Central memory CD4-positive, alpha-beta T cell (primary cell): ENCODE data around the gene SETBP1.
"Not testable (repeated sequence)": the region's sequence is repeated elsewhere in the genome, so short reads cannot be mapped to it uniquely, and the experiment has no call there.

Experiments
- DNase-seq: peaks from one replicate; pipeline ENCODE4 v3.0.0; 2022

Gene SETBP1

DNA sequence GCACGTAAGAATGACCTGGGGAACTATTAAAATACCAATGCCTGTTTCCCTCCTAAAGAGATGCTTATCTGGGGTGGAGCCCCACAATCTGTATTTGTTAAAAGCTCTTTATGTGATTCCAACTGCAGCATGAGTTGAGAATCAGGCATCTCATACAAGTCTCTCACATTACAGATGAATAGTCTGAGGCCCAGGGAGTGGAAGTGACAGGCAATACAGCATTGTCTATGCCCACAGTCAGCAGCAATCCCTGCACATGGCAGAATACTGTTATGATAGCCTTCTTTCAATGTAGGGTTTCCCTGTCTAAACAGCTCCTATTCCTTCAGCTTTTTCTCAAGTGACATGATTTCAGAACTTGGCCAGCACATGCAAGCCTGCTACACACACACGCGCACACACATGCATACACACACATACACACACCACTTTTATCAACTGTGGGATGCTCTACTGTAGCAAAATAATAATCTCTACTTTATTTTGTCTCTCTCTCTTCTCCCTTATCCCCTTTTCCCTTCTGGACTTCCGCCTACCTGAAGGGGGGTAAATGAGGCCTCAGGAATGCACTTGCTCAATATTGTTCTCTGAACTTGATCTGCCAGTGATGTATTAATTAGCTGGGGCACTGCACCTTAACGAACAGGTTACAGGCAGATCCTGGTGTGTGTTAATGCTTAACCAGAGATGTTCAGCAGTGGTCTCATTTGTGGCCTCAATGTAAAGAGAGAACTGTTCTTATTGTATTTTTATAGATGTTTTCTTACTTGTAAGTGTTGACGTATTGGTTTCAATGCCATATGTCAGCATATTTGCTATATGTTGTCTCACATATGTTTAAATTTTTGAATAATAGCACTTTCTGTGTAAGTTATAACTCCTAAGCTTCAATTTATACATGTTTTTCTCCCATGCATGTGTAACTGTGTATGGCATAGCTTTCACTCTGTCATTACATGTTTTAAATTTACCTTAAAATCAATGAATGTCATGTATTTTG lies 116.0 kb downstream of the SETBP1 start:
- no peak for DNase-seq

DNA sequence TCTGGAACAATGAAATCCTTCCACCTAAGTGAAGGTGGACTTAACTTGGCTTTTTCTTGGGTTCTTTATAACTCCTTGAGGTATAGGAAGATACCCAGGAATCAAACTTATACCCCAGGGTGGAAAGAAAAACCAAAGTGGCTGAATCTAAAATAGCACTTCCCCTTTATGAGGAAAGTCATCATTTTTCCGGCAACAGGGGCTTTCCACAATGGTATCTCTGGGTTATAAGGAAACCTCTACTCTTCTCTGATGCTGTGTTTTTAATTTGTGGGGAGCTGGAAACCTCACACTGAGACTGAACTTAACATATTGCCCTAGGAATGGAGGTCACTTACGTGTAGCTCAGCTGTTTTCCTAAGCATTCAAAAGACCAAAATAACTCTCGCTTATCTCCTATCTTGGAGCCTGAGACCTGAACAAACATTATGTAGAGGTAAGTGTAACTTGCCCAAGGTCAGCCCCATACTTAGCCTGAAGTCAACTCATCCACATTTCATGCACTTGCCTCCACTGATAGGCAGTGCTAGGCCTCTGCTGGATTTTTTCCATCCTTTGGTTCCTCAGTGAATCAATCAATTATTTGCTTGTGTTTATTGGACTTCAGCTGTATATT lies 117.9 kb downstream of the SETBP1 start:
- DNase-seq: no peak

DNA sequence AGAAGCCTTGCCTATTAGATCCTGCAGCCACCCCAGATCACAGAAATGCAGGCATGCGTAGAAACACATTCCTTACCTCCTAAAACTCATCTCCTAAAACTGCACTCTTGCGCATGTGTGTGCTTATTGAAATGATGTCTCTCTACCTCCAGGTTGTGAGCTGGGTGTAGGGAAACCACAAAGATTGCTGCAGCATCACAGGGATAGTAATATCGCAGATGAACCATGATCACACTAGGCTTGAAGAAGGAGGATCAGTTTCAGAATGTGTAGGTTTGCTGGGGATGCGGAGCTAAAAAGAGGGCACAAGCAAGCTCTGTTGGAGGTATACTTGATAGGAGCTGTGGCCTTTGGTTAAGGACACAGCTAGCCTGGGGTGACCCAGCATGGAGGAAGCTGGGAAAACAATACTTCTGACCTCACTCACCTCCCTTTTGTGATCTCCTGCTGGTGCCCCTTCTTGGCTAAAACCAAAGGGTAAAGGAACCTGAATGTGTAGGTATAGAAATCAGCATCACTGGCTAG lies 118.8 kb downstream of the SETBP1 start:
- DNase-seq: no peak

DNA sequence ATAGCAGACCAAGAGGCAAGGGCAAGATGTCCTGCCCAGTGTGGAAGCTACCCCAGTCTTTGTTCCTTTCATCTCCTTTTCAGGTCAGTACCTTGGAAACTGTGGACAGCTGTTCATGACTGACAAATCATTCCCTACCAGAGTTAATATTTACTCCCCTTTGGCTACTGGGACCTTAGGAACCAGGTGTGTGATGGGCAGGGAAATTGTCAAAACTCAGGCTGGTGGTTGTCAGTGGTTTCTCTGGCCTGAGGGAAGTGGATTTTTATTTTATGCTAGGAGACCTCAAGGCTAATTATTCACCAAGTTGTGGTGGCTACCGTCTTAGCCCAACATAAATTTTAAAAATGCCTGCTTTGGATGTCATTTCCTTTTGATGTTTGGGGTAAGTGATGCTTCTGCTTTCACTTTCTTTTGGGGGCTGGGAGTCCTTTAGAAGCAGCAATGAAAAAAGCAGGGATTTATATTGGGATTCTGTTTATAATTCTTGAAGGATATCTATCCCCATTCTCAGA lies 119.3 kb downstream of the SETBP1 start:
- no peak for DNase-seq

DNA sequence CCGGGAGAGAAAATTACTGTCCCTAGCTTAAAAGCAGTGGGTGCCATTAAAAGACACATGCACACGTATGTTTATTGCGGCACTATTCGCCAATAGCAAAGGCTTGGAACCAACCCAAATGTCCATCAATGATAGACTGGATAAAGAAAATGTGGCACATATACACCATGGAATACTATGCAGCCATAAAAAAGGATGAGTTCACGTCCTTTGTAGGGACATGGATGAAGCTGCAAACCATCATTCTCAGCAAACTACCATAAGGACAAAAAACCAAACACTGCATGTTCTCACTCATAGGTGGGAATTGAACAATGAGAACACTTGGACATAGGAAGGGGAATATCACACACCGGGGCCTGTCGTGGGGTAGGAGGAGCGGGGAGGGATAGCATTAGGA lies 120.1 kb downstream of the SETBP1 start:
- DNase-seq: not testable (repeated sequence)

DNA sequence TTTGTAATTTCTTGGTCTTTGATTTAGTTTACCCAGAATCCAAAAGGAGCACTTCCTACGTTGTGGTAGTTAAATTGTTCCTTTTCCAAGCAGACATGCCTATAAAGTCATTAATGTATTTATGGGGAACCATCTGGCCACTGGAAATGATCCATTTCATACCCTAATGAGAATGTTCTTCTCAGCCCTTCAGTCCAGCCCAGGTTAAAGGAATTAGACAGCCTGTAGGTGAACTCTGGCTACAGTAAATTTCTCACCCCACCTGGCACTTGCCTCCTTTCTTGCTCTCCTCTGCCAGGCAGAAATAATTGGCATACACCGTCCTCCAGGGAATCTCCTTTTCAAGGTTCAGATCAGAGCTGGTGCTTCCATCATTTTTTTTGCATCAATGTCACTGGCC lies 121.1 kb downstream of the SETBP1 start:
- no peak for DNase-seq

DNA sequence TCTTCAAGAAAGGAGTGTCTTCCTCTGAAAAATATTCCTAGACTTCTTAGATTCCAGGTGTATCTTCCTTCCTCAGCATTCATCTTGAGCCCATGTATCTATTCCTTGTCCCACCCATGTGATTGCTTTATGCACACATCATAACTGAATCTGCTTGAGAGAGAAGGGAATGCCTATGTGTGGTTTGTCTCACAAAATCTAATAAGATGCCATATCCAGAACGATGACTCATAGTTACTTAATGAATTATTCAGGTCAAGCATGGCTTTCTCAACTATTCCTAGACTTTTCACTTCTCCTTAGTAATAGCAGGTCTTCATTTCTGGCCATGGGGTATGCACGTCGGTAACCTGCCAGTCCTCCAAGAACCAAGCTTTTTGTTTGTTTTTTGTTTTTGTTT lies 121.8 kb downstream of the SETBP1 start:
- no peak for DNase-seq

DNA sequence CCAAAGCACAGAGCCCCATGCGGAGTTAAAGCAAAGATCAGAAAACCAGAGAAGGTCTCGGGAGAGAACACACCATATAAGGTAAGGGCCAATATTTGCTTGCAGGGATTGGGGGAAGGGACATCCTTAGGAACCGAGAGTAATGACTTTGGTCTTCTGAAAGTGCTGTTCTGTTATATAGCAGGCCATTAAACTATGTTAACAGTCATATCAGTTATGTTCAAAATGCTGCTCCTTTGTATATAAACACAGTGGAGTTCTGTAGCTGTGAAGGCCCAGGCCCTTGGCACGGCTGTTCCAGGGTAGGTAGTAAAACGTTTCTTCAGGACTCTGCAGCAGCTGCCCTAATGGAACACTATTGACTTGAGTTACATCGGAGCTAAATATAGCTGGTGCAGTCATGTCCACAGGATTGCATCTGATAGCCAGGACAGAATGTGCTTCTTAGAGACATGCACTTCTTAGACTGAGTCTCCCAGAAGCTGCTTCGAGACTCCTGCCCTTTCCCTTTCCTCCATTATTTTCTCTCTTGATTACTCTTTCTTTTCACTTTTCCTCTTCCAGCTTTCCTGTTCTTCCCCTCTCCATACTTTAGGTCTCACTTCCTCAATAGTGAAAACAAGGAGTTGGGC lies 122.4 kb downstream of the SETBP1 start:
- DNase-seq: no peak

DNA sequence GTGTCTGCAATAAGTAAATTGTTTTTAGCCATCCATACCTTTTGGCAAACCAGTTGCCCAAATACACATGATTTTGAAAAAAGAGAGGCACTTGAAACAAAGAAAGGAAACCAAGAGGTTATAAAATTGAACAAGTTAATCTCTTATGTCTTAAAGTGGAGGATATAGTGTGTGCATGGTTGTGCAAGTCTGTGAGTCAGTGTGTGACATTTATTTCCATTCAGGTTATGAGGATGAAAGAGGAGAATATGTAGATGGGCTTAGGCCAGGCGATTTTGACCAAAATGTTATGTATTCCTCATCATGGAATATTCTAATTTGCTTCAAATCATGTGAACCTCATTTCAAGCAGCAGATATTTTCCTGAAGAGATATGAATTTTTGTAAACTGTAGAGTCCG lies 123.3 kb downstream of the SETBP1 start:
- DNase-seq: no peak

DNA sequence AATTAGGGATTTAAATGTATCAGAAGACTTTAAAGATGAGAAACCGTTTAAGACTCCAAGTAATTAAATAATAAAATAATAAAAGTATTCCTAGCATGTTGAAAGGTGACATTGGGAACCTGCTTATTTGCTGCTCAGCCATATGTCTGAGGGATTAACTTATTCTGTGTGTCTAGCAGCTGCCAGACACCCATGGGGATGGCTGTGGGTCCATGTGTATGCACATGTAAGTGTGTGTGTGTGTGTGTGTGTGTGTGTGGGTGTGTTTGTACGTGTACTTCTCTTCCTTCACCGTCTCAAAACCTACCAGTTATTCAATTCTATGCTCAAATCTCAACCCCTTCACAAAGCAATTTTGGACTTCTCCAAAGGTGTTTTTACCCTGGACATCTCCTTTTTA lies 124.5 kb downstream of the SETBP1 start:
- DNase-seq: no peak

DNA sequence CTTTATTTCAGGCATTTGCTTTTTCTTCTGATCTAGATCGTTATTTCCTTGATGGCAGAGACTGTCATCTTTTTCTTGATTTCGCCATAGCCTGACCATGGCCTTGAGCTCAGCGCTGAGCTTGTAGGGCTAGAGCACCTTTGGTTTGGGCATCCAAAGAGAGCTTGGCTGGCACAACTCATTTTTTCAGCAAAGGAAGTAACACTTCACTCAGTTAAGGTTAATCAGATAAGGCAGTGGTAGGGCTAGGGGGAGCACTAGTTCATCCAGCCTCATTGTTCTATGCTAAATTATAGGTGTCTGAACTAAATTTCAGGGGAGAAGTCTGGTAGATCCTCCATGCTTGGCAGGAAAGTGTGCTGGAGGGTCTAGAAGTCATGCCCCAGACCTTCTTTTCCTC lies 125.0 kb downstream of the SETBP1 start:
- no peak for DNase-seq

DNA sequence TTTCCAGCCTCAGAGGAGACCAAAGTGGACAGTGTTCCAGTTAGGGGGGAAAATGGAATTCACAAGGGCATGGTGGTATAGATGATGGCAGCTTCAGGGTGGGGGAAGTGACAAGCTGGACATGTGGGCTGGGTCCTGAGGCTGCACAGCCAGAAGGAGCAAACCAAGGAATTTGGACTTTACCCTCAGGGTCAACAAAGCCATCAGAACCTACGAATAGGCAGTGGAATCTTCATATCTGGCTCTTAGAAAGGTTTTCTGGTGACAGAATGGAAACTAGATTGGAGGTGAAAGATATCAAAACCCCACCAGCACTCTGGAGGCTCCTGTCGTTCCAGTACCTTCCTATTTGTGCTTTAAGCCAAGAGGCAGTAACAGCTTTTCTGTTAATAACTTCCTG lies 127.1 kb downstream of the SETBP1 start:
- no peak for DNase-seq

DNA sequence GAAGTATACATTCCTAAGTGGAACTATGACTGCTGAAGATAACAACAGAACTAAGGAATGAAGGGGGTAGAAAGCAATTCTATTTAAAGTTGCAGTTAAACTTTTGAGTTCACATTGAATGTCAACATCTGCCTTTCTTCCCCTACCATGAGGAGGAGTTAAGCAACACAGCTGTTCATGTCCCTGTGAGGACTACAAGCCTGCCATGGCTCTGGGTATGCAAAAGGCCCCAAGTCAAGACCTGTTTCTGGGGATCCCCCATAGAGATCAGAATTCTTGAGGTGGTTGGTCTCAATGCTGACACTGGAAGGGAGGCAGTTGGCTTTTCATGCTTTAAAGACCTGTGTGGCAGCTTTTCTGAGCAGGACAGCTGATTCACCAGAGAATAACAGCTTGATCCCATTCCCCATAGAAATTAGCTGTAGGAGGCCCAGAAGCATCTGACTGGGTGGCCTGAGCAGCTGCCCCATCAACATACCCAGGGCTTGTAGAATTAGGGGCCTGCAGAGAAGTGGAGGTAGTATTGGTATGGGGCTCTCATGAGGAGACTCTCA lies 131.0 kb downstream of the SETBP1 start:
- no peak for DNase-seq

DNA sequence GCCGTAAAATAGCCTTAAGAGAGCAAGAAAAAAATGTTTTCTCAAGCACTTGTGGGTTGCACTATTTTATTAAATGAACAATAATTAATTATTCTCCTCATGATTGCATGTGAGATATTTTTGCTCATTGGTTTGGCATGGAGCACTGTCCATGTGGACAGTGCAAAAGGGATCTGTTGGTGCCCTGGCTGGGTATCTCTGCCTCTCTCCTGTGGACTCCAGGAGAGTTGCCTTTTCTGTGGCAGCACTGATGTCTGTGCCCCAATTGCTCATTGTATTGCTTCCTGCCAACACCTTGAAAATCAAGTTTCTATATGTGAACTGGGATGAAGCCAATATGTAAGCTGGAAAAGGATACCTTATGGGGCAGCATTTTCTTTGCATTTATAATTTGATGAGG lies 131.7 kb downstream of the SETBP1 start:
- no peak for DNase-seq

DNA sequence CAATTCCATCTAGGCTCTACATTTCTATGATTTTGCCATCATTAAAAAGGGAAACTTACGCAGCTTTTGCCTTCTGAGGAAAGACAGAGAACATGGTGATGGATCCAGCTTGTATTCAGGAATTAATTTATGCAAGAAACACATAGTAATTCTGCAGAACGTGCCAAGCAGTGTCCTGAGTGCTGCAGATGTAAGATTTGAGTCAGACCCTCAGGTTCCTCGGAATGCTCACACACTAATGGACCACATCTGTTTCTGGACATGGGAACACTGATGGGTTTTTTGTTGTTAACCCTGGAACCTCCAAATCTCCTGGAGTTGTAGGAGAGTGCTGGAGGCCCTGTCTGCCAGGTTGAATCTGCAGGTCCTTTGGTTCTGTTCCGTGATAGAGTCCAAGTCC lies 132.9 kb downstream of the SETBP1 start:
- DNase-seq: no peak

DNA sequence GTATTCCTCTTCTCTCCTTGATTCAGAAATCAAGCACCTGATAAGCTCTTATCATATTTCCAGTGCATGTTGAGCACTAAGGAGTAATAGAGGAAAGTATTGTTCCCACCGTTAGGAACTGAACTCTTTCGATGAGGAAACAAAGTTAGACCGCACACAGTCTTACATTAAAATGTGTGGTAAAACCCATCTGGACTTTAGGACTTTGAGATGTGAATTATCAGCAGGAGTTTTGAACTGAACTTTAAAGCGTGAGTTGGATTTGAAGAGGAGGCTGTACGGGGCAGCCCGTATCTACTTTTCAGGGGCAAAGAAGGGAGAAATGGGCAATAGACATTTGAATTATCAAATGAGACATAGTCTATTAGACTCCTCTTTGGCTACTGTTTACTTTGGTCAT lies 134.4 kb downstream of the SETBP1 start:
- no peak for DNase-seq

DNA sequence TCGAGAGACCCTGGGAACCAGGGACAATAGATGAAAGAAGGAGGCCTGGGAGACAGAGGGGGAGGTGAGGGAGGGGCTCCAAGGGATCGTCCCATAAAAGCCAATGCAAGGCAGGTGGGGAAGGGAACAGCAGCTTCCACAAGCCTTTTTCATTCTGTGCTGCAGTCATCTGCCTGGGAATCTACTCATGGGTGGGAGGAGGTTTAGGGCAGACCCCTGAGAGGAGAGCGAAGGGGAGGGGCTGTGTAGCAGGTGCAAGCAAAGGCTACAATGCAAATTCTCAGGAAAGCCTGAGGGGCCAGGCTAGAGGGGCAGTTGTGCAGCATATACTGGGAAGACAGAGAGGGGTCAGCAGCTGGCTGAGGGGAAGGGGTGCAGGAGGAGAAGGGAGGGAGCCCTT lies 135.4 kb downstream of the SETBP1 start:
- DNase-seq: no peak

DNA sequence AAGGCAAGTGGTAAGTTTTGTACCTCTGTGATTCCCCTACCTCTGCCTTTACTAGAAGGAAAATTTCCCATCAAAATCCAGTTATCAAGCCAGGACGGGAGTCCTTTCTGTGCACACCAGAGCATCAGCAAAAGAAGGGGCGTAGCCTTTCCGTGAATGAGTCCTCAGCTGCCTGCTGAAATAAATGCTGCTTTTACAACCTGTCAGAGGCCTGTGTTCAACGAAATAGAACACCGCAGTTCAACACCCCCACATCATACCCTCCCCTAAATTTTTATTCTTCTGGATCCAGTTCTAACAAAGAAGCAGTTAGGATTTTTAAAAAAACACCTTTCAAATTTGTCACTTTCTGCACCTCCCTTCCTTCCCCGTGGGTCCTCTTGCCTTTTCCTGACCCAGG lies 135.8 kb downstream of the SETBP1 start:
- no peak for DNase-seq

DNA sequence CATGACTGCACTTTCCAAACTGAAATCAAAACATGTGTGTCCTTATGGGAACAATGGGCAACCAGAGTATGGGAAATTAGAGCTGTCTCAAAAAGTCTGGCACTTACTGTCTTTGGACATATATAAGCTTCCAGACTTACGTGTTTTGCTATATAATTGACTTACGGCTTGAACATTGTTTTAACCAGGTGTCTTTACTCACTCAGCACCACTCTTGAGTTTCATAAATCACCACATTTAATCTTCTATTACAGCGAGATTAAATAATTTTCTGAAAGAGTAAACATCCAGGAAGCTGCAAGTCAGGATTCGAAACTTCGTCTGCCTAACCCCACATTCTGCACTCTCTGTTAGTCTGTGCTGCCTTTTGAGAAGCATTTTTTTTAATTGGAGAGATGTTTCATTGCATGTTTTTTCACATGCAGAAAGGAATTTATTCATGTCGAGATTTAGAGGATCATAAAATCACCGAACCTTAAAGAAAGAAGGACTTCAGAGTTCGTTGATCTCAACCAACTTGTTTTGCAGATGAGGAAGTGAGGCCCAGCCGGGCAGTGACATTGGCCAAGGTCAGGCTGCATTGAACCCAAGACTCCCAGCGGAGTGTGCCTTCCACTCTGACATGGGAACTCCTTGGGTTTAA lies 137.3 kb downstream of the SETBP1 start:
- DNase-seq: no peak

DNA sequence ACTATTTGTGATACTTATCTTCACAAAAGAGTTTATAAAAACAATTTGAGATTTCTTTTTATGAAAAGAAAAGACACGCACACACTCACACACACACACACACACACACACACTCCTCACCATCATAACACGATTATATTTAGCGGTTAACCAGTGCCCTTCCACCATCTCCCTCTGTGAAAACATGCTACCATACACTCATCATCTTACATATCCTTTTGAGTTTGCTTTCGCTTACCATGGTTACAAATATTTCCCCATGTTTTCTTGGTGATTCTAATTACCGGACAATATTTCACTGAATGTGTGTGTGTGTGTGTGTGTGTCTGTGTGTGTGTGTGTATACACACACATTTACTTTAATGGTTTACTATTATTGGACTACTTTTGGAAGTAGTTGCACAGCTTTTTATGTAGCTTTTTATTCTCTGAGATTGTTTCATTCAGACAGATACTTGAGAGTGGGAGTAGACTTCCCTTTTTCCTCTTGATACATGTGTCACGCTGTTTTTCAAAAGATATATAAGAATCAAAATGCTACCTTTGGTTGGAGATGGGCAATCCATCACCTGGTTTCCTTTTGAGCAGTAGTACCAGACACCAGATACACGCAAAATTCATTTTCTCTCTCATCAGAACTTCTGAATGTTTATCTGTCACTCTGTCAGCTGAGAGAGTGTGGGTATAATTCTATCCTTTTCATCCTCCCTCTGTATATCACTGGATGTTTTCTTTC lies 138.1 kb downstream of the SETBP1 start:
- no peak for DNase-seq

DNA sequence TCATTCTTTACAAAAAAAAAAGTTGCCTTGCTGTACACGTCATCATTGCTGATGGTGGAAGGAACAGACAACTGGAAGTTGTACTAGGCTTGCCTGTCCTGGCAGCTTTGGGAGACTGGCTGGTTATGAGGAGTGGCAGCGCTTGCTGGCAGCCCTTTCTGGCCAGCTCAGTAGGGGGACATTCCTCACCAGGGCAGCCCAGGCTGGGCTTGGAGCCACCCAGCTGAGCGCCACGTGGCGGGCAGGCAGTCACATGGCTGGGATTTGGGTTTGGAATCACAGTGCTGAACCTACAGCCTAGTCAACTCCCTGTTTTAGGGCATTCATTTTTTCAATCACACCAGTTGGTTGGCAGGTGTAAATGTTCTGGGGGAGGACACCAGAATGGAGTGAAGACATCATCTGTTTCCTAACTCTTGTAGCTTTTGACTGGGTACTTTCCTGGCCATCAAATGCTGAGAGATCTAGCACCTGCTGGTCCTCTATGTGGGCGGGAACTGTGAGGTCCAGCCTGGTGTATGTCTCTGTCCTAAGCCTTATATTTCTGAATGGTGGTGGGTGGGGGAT lies 139.3 kb downstream of the SETBP1 start:
- no peak for DNase-seq
